ENCODE measurements around the gene WDR87.
"Not testable (repeated sequence)": the region's sequence is repeated elsewhere in the genome, so short reads cannot be mapped to it uniquely, and the experiment has no call there.

Gene WDR87

GRCh38 chr19:37930416-37930815 lies 24.0 kb upstream of the WDR87 start:
- peak; percentile 7 for DNase-seq

- no peak for DNase-seq
Measured at GRCh38 chr19:37929355-37929923, 23.0 kb upstream of the WDR87 start.

- no peak for DNase-seq
Measured at GRCh38 chr19:37928527-37929286, 22.3 kb upstream of the WDR87 start.

GRCh38 chr19:37926711-37927110 lies 20.3 kb upstream of the WDR87 start:
- no peak for DNase-seq

GRCh38 chr19:37926255-37926654 lies 19.9 kb upstream of the WDR87 start:
- DNase-seq: no peak

- DNase-seq: no peak
Measured at GRCh38 chr19:37925212-37925611, 18.8 kb upstream of the WDR87 start.

GRCh38 chr19:37924573-37924972 lies 18.2 kb upstream of the WDR87 start:
- DNase-seq: not testable (repeated sequence)

DNA sequence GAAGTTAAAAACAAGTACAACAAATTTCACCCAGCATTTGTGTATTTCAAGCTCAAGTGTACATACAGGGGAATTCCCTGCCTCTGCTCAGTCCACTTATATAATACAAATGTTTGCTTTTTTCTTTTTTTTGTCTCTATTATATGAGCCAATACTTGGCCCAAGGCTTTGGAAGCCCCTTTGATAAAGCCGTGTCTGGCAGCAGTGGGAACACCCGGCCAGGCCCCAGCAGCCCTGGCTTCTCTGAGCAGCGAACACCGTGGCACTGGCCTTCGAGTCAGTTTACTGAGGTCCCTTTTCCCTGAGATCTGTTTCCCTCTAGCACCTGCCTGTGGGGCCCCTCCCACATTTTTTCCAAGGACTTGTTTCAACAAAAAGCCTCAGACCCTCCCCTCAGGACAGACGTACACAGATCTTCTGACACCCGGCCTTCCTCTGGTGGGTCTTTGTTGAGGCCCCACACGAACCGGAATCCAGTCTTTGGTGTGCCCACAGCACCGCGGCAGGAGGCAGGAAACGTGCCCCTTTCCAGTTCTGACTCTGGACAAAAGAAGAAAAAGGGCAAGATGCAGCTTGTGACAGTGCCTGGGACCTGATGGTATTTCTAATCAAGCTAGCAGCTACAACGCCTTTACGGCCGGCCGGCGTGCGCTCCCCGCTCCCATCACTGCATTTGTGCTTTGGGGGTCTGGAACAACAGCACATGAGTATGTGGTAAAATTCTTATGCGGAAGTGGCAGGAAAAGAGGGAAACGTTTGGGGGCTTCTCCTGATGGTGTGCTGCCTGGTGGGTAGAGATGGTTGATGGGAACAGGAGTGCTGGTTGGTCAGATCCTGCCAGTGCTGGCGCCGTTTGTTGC lies 14.4 kb upstream of the WDR87 start:
- no peak for DNase-seq

DNA sequence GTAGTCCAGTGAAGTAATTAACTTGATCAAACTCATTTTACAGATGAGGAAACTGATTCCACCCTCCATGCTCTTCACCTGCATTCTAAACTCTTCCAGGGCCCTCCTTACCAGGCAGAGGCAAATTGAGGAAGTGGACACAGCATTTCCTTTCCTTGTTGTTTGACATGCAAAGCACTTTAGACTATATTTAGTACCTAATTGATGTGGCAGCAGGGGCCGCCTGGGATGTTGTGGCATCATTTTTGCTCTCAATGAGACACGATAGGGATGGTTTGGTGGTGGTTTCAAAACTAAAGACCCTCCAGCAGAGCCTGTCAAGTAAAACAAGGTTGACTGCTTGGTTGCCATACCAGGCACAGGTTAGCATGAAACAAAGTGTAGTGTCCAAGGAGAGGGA lies 8.5 kb upstream of the WDR87 start:
- DNase-seq: no peak

DNA sequence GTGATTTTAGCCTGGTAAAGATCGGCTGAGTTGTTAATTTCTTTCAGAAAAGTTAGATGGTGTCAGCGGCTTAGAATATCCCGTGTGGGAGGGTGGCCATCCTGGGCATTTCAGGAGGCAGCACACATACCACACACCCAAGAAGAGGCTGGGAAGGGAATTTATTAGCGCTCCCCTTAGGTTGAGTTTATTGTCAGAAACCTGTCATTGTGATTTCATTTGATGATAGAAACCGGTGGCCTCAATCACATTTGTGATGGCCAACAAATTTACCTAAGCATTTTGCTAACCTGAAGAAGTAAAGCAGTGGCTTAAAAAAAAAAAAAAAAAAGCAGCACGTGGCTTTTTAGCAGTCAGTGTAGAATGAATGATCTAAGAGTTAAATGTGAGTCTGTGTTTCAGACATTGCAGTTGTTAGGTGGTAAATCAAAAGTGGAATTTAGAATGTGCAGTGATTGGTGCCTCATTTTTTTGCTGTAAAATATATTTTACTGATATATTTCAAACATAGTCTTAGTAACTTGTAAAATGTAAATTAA lies 3.3 kb upstream of the WDR87 start:
- DNase-seq: no peak

DNA sequence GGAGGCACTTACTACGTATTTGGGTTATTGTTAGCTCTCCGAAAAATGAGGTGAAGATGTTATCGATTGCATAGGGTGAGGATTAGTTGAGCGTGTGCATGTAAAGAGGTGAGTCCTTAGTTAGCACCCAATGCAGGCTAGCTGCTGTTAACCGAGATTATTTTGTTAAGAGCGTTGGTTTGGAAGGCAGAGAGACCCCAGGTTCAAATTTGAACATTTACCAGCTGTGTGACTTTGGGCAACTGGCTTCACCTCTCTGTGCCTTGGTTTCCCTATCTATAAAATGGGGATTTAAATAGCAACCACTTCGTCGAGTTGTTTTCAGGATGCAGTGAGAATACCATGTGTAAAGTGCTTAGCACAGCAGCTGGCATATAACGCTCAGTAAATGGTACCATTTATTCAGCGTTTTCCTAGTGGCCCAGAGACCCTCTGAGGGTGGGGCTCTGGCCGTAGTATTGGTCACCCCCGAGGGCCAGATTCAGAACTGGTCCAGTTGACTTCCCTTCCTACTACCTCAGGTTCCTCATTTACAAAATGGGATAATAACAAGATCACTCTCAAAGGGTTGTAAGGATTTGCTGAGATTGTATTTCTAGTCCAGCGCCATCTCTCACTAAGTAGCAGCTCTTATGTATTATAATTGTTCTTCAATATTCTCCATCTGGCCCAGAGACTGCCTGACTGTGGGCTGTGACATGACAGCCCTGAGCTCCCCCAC lies 1.5 kb upstream of the WDR87 start:
- DNase-seq: no peak

- peak; percentile 95 for DNase-seq
Measured at GRCh38 chr19:37906869-37907734, 708 bp upstream of the WDR87 start, which contains the start of gene SIPA1L3. Gene SIPA1L3, plus strand, starts transcription at chr19:37907208. Its CDS starts 174,358 bp downstream, at chr19:38081566.

- no peak for DNase-seq
Measured at GRCh38 chr19:37903096-37903495, 3.3 kb downstream of the WDR87 start.

- peak; percentile 72 for DNase-seq
Measured at GRCh38 chr19:37902668-37903067, 3.7 kb downstream of the WDR87 start.

GRCh38 chr19:37899966-37900365 lies 6.4 kb downstream of the WDR87 start:
- DNase-seq: no peak

GRCh38 chr19:37899453-37899852 lies 6.9 kb downstream of the WDR87 start:
- no peak for DNase-seq

DNA sequence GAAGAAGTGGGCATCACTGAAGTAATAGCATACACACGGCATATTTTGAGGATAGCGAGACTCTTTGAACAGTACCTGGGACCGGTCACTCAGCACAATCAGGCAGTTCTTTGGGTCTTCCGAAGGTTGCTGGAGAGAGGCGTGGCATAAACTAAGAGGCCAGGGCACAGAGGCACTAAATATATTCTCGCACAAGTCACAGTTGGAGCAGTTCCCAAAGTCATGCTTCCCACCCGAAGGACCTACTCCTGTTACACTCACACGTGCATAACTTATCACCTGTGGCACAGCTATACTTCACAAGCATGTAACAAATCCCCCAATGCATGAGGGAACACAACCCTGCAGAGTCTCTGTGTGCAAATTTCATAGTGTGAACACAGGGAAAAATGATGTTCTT lies 10.2 kb downstream of the WDR87 start:
- no peak for DNase-seq

GRCh38 chr19:37893845-37894575 lies 12.4 kb downstream of the WDR87 start:
- DNase-seq: no peak

GRCh38 chr19:37886571-37886970 lies 19.8 kb downstream of the WDR87 start:
- no peak for DNase-seq

DNA sequence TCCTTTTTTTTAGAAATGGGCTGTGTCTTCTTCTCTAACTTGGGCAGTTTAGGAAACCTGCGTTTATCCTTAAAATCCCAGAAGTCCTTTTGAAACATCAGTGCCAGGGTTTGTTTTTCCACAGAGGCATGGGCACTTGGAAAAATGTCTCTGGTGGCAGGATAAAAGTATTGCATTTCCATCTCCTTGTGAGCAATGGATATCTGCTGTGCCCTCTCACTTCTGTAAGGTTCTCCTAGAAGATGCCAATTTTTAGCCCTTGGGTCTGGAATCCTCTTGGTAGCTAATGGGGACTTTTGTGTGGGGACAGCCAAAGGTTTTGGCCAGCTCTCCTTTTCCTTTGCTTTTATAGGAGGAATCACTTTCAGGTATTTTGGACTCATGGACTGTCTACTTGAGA lies 21.0 kb downstream of the WDR87 start:
- no peak for DNase-seq

- no peak for DNase-seq
Measured at GRCh38 chr19:37877147-37877546, 29.2 kb downstream of the WDR87 start.
